ENCODE measurements around the gene TMEM132C.
"Not testable (repeated sequence)": the region's sequence is repeated elsewhere in the genome, so short reads cannot be mapped to it uniquely, and the experiment has no call there.

Gene TMEM132C

DNA sequence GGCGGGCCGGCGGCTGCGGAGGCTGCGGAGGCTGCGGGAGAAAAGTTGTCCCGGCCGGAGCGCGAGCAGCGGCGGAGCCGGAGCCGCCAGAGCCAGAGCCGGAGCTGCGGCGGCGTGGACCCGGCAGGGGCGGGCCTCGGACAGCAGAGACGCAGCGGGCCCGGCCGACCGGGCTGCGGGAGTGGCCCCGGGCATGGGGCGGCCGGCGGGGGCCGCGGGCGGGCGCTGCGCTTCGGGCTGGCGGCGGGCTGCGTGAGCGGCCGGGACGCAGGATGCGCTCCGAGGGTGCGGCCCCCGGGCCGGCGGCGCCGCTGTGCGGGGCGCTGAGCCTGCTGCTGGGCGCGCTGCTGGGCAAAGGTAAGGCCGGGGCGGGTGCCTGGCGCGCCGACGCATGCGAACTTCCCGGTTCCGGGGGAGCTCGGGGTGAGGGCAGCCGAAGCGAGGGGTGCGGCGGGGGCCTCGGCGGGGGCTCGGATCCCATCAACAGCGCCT lies at the start of gene TMEM132C:
Gene TMEM132C, plus strand, starts transcription at position 40 of the 492 bp plus-strand sequence. Its CDS starts 233 bp downstream, at position 273.
- DNase-seq, result no peak

DNA sequence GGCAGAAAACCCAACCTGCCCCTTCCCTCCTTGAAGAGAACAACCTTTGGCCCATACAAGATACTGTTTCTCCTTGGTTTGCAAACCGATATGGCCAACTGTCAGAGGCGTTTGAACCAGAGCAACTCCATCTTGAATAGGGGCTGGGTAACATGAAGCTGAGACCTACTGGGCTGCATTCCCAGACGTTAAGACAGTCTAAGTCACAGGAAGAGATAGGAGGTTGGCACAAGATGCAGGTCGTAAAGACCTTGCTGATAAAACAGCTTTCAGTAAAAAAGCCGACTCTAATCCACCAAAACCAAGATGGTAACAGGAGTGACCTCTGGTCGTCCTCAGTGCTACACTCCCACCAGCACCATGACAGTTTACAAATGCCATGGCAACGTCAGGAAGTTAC lies 42.7 kb upstream of the TMEM132C start:
- no peak for DNase-seq

DNA sequence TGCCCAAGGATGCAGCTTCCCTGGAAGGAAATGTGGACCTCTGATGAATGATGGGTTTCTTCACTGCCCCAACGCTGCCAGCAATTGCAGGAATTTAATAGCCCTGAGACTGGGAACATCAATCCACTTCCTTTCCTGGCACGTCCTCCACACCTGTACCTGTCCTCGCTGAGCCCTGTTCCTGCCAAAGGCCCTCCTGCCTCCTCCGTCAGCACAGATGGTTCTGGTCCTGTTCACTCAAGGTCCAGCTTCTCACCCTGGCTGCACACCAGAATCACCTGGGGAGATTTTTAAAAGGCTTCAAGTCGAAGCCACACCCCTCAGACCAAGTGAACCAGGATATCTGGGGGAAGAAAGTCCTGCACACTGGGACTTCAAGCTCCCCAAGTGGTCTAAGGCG lies 38.4 kb upstream of the TMEM132C start:
- DNase-seq, result no peak

DNA sequence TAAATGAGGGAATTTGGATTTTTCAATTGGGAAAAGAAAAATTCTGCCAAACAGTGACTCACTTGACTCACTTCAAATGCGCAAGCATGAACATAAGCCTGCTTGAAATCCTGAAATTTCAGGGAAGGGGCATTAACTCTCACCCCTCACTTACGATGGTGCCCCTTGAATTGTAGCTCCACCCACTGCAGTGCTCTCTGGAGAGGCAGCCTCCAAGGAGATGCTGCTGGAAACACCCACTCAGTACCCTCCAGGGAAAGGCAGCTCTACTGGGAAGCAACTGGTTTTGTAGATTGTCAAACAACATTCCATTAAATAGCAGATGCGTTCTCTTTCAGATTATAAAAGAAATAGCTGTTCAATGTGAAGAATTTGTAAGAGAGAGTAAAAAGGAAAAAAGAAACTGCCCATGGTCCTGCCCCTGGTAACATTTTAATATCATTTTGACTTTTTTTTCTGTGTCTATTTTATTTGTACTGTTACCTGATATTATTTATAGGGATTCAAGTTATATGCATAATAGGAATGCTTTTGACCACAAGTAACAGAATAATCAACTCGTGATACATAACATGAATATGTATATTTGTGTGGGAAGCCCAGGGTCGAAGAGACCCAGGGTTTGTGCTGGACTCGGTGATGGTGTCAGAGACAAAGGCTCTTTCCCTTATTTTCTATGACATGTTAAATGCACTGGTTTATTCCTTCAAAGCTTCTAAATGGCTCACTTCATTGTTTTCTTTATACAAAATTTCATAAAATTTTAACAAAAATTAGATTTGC lies 31.1 kb upstream of the TMEM132C start:
- DNase-seq, result no peak

DNA sequence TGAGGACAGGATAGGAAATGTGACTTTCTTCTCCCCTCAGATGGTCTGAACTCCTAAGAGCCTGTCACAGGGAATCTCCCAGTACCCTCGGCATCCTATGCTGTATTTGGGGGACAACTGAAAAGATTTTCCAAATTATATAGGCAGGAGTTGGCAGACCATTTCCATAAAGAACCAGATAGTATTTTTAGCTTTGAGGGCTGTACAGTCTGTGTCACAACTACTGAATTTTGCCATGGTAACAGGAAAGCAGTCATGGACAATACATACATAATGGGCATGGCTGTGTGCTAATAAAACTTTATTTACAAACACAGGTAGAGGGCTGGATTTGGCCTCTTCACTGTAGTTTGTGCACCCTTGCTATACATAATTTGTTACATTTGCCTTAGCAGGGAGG lies 30.4 kb upstream of the TMEM132C start:
- DNase-seq, result no peak

DNA sequence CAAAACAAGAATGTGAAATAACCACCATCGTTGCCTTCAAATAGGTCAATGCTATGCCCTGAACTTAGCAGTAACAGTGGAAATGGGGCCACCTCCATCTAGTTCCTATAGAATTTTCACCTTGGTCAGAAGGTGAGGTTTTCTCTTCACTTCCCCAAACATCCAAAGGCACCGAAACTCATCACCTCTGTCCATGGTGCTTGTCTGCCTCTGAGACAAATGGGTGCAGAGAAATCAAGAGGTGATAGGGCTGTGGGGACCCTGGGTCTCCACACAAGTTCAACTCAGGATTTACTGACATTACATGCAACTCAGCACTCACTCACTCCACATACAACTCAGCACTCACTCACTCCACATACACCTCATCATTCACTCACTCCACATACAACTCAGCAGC lies 26.2 kb upstream of the TMEM132C start:
- no peak for DNase-seq

DNA sequence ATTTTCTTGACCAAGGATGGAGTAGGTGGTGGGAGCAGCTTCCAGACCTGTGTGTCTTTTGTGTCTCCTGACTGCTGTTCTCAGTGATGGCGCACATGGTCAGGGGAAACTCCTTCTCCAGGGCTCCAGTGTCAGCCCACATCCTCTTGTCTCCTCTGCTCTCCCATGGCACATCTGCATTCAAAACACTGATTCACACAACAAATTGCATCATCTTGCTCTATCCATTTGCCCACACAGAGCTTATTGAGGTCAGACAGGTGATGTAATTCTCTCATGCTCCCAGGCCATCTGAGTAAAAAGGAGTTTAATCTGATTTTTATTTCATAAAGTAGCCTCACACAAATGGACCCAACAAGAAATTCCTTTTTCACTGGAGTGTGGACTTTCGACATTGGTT lies 21.8 kb upstream of the TMEM132C start:
- DNase-seq, result no peak

DNA sequence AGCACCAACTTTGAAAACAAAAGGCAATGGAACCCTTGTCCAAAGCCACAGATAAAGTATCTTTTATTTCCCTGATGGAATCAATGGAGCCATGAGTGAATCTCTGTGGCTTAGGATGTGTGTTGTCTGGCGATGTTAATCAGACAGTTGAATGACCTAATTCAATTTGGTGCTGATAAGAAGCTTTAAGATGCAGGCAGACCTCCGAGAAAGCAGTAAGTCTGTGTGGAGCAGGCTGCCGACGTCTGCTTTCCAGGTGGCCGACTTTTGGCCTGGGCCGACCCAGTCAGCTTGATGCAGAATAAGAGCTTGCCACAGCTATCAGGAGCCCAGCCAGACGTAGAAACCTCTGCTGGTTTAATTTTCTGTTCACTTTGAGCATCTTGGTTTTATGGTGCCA lies 21.1 kb upstream of the TMEM132C start:
- no peak for DNase-seq

DNA sequence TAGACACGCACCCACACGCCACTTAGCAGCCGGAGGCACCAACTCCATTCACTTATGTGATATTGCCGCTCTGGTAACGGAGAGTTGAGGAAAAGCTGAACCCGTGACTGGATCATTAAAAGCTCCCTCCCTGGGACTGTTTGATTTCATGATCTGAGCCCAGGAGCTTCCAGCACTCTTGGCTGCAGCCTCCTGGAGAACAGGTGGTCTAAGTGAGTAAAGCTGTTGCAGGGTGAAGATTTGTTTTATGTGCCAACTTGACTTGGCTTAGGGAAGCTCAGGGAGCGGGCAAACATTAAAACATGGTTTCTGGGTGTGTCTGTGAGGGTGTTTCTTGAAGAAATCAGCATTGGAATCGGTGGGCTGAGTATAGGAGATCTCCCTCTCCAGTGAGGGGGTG lies 16.9 kb upstream of the TMEM132C start:
- no peak for DNase-seq

DNA sequence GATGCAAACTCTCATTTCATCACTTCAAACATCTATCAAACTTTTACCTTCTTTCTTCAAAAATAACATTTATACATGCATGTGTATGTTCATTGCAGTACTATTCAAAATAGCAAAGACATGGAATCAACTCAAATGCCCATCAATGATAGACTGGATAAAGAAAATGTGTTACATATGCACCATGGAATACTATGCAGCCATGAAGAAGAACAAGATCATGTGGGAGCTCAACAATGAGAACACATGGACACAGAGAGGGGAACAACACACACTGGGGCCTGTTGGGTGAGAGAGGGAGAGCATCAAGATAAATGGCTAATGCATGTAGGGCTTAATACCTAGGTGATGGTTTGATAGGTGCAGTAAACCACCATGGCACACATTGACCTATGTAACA lies 13.1 kb upstream of the TMEM132C start:
- DNase-seq, result not testable (repeated sequence)

DNA sequence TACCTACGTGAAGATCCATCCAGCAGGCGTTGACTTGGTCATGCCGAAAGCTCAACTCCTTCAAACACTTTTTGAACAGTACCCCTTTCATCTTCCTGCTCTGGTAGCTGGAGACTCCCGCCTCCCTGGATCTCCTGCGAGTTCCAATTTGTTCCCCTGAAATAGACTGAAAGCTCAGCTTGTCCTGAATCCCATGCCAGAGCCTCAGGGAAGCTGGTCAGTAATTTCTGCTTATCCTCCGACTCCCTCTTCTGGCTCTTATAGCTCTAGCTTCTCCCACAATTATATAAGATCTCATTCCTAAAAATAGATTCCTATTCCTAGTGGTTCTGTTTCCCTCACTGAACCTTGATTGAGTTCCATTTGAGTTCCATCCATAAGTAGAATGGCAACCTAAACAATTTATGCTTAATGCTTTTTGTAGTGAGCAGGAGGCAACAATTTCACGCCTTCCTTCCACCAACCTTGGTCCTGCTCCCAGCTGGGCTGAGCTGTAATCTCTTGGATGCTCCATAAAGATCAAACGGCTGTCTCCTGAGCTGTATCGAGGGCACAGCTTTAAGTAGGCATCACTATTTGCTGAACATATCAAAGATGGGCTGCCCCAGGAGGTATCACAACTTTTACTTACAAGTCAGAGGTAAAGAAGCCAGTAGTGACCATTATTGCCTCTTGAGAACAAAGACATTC lies 8.0 kb upstream of the TMEM132C start:
- no peak for DNase-seq

DNA sequence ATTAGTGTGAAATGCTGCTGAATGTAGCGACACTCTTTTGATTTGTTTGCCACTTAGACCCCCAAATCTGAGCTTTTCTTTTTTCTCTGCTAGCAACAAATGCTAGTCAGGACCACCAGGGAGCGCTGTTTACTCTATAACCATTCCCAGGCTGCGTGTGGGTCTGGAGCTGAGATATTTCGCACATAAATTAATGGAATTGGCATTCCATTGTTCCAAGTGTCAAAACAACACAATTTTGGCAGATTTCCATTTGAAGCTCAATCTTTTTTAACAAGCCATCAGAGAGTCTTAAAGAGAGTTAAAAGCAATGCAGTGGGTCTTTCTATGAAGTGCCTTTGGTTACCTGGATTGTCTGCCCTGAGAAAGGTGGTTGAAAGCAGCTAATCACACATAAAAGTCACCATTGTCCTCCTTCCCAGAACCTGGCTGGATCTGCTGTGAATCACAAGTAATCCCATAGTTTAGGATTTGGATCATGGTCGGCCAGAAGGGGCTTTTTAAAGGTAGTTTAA lies 7.4 kb upstream of the TMEM132C start:
- peak; percentile 34 to 37 for DNase-seq

DNA sequence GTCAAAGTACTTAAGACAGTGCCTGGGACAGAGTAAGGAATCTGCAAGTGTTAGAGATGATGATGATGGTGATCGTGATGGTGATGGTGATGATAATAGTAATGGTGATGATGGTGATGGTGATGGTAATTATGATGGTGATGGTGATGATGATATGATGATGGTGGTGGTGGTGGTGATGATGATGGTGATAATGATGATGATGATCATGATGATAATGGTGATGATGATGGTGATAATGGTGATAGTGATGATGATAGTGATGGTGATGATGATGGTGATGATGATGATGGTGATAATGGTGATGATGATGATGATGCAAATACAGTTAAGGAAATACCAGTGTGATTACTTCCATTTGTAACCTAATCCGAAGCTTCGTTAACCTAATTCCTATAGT lies 5.2 kb upstream of the TMEM132C start:
- DNase-seq, result no peak

DNA sequence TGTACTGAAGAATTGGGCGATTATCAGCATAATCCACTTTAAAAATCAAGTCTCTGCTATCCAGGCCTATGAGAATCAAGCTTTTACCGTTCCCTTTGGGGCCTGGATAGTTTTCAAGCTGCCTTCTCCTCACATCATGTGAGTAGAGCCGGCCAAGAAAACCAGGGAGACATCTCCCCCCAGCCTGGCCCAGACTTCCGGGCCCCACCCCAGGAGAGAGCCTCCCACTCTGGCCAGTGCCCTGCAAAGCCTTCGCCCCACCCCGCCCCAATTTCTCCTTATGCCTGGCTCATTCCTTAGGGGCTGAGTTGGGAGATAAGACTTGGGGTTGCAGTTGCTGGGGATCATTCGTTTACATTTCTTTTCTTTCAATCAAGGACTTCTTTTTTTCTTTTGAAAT lies 1.4 kb upstream of the TMEM132C start:
- DNase-seq, result no peak

DNA sequence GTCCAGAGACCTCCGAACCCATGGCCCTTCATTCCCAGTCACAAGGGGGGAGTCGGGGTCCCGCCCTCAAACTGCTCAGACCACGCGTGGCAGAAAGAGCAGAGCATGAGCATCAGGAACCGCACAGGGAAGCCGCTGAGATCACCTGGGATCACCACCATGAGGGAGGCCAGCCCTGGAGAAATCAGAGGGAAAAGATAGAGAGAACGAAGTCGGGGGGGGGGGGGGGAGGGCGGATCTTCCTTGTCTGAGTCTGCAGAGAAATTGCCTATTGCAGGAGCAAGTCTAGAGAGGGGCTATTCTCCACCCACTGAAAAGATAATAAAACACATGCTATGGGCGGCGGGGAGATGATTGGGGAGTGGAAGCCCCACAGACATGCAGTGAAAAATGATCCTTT lies 884 bp upstream of the TMEM132C start:
- DNase-seq, result no peak

DNA sequence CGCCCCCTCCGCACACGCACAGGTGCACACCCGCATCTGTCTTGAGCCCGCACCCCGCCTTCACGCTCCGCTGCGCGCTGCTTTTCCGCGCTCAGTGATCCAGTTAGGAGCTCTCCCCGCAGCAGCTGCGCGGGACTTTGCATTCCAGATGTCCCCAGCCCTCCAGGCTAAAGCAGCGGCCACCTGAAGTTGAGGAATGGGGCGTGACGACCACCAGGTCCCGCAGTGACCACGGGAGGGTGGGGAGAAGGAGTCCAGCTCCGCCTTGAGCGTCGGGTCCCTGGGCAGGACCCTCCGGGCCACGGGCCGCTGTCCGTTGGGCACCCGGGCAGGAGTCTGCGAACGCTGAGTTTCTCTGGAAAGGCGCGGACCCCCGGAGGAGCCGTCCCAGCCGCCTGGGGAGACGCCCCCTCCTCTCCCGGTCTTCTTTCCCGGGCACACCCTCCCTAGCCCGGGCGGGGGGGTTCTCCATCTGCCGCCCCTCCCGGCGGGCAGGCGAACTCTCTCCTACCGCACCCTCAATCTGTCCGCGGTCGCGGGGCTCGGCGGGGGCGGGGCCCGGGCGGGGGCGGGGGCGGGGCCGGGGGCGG lies 334 bp upstream of the TMEM132C start:
- DNase-seq, result no peak

DNA sequence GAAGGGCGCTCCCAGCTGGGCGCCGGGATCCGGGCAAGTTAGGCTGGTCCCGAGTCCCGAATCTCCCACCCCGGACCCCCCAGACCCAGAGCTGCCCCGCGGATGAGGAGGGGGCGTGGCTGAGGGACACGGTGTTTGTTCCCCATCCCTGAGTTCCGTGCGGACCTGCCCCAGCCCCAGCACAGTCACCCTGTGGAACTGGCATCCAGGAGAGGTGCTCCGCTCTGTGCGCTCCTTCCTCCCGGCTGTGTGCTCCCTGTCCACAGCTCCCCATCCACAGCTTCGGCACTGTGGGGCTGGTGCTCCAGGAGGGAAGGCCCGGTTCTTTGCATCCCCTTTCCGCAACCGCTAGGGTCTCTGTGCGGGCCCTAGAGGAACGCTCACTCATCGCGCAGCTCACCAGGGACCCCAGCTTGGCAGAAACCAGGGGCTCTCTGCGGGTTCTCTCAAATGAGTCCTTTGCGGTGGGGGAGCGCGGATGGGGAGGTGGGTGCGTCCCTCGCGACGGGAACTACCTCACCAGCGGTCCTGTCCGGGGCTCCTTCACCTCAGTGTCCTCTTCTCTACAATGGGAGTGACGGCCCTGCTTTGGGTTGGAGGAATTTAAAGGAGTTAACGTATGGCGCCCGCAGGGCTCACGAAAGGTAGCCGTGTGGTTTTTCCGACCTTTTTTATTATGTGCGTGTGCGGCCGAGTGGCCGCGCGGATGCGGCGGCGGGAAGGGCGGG lies 845 bp downstream of the TMEM132C start:
- DNase-seq, result no peak

DNA sequence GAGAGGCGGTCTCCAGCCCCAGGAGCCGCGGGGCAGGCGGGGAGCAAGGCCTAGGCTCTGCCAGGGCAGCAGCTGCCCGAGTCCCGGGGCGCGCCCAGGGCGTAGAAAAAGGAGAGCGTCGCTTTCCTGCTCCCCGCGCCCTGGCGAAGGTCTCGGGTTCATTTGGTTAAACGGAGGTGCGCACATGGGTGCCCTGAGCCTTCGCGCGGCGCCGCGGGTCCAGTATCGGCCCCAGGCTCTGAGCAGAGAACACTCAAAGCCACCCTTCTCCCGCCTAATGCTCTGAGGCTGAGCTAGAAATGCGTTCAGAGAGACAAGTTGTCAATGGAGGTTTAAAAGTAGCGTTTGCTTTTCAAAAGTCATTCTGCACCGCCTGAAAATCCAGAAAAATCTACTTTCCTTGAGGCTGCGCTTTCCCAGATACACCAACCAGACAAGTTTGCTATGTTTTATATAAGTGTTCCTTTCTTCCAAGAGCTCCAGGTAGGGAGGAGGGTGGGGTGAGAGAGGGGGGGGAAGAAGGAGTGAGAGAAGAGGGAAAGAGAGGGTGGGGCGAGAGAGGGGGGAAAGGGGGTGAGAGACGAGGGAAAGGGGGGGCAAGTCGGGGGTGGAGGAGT lies 1.5 kb downstream of the TMEM132C start:
- DNase-seq, result no peak

DNA sequence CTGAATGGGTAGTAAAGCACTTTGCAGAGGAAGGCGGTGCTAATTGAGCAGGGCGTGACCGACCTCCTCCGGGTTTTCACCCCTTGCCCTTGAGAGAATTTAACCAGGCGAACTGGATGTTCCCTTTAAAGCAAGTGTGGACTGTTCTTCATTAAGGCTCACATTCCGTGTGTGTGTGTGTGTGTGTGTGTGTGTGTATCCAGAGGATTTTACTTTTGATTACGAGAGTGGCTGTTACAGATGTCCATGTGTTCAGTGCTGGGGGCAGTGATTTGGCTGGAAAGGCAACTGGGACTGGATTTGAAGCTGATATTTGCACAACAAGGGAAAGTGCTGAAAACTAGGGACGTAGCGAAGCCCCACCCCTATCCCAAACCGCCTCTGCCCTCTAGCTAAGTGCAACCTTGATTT lies 2.2 kb downstream of the TMEM132C start:
- no peak for DNase-seq

DNA sequence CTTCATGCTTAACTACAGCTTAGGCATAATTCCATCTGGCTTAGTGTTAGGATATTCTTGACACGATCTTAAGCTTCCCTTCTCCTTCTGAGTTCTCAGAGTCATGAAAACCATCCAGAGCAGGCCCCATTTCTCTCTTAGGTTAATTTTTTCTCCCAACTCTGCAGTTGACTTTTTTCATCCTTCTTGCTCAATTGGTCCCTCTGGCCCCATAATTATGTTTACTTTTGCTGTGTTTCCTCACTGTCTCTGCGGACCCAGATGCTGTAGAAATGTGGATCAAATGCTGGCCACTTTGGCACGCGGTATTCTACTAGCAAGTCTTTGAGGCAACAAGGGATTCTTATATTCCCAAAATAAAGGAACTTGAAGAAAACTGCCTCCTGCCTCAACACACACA lies 9.5 kb downstream of the TMEM132C start:
- no peak for DNase-seq

DNA sequence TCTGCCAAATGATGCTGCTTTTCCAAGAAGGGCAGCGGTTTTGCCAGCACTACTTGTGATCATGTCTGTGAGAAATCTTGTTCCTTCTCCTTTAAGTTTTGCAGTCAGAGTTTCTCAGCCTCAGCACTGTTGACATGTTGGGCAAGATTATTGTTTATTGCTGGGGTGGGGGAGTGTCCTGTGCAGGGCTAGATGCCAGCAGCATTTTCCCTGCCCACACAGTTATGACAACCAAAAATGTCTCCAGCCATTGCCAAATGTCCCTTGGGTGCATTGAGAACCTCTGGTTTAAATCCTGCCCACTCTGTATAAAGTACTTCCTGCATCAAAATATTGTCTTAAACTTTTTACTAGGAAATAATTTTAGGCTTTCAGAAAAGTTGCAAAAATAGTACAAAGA lies 20.0 kb downstream of the TMEM132C start:
- no peak for DNase-seq

DNA sequence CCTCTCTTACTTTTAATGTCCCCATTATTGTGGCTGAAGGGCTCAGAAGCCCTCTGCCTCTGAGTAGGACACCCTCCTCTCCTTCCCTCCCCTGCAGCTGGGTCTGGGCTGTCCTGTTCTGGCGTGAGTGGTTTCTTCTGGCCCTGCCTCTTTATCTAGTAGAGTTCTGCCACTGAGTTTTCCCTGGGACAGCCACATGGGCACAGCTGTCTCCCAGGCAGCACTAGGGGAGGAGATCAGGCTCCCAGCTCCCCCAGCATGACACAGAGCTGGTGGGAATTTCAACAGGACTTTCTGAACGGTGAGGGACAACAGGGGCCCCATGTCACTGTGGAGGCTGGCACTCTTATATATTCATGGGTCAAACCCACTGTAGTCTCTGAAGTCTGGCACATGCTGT lies 21.4 kb downstream of the TMEM132C start:
- DNase-seq, result no peak

DNA sequence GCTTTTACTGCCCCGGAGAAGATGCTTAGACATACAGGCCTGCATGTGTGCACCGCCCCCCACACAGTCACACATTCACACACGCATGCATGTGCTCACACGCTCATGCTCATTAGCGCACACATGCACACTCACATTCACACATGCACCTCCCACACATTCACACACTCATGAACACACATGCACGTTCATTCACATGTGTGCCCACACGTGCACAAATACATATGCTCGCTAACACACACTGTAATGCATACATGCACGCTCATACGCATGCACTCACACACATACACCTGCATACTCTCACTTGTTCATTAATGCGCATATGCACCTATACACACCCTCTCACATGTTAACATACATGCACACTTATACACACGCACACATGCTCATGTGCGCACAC lies 21.9 kb downstream of the TMEM132C start:
- no peak for DNase-seq
